Activated naive CD4-positive, alpha-beta T cell treated with anti-CD3 and anti-CD28 coated beads, Interleukin-2, amount 50 U/mL, for 24 hours (primary cell): ENCODE data around the gene PLXNB1.

Source experiments
- H3K27ac Mint-ChIP-seq: one replicate; pipeline ENCODE4 v1.8.0; 2021; ENCODE audit warnings: mild to moderate bottlenecking, mixed read lengths
- H3K27me3 Mint-ChIP-seq: one replicate; pipeline ENCODE4 v1.8.0; 2021; ENCODE audit warnings: mixed read lengths
- H3K36me3 Mint-ChIP-seq: one replicate; pipeline ENCODE4 v1.8.0; 2021; ENCODE audit warnings: mixed read lengths
- H3K4me1 Mint-ChIP-seq: one replicate; pipeline ENCODE4 v1.8.0; 2021; ENCODE audit warnings: mixed read lengths
- H3K4me3 Mint-ChIP-seq: one replicate; pipeline ENCODE4 v1.8.0; 2021; ENCODE audit warnings: mild to moderate bottlenecking, mixed read lengths
- H3K9me3 Mint-ChIP-seq: one replicate; pipeline ENCODE4 v1.8.0; 2021; ENCODE audit warnings: mixed read lengths

PLXNB1 gene

GRCh38 chr3:48417529-48418108 lies 12.3 kb downstream of the PLXNB1 start:
- Mint-ChIP-seq H3K36me3 (no peaks in the 10 kb centered on the region), H3K4me3 (no peak overlapping the region), H3K4me1 (no peaks in the 10 kb centered on the region), H3K9me3 (no peaks in the 10 kb centered on the region), H3K27ac (no peak overlapping the region), H3K27me3 (no peaks in the 10 kb centered on the region)

- Mint-ChIP-seq H3K9me3 (no peaks in the 10 kb centered on the region), H3K27ac (no peak overlapping the region), H3K4me1 (no peaks in the 10 kb centered on the region), H3K36me3 (no peaks in the 10 kb centered on the region), H3K27me3 (no peaks in the 10 kb centered on the region), H3K4me3 (no peak overlapping the region)
Observed at GRCh38 chr3:48416546-48416945, 13.3 kb downstream of the PLXNB1 start.

- no peaks in the 10 kb centered on the region for H3K4me1 Mint-ChIP-seq
Observed at GRCh38 chr3:48416091-48416505, 13.8 kb downstream of the PLXNB1 start.

DNA sequence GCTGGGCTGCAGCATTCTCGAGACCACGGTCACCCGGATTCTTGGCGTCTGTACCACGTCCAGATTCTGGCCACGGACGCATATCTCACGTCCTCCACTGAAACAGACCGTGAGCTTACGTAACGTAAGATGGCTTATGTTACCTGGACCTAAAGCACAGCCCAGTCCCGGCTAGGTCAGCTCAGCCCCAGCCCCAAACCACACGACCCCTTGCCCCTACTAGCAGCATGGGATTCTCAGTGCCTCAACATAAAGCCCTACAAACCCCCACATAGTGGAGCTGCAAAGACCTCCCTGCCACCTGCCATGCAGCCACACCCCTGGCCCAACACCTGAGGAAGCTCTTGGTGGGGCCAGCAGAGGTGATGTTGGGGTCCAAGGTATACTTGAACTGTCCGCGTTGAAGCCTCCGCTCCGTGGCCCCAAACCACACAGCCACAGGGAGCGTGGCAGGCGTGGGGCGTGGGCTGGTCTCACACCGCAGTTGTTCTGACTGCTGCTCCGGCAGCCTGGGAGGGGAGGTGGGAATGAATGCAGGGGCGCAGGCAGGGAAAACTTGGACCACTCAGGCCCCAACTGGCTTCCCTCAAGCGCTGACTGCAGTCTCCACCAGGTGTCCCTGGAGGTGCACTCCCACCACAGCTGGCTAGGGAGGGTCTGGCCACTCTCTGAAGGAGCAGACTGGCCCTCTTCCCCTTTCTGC lies 14.5 kb downstream of the PLXNB1 start:
- H3K9me3 Mint-ChIP-seq = no peaks in the 10 kb centered on the region

More at GRCh38 chr3:48416091-48416505, 13.8 kb downstream of the PLXNB1 start:
- Mint-ChIP-seq H3K27ac (no peak overlapping the region), H3K36me3 (no peaks in the 10 kb centered on the region), H3K27me3 (no peaks in the 10 kb centered on the region), H3K4me3 (no peak overlapping the region), H3K9me3 (no peaks in the 10 kb centered on the region)

DNA sequence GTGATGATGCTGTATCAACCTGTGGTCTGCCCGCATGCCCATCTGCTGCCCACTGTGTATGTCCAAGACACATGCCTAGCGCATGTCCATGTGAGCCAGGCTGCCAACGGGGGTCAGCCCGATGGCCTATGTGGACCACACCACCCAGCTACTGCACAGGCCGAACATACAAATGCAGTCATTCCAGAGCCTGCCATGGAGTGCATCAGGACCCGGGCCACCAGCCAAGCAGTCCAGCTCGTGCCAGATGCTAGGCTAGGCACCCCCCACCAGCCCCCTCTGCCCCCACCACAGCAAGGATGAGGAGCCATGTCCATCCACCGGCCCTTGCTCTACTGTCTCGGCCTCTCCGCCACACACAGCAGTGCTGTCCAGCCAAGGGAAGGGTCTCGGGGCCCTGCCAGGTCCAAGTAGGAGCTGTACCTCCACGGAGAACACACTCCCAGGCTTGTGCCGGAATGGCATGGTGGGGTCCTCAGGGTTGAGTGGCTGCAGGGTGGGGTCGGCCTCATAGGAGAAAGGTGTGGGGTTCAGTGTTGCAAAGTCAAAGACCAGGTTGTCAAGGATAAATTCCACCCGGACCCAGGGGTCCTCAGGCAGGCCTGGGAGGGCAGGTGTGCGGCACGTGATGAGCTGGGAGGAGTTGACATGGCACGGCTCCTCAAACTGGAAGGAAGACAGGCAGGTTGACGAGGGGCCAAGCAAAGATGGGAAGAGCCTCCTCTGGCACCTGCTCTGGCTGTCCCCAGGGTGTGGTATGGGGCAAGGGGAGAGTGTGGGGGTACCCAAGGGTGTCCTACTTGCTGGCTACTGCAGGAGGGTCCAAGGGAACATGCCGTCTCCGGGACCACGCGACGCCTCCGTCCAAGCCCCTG lies 15.3 kb downstream of the PLXNB1 start:
- H3K27ac Mint-ChIP-seq = no peak overlapping the region
- H3K4me3 Mint-ChIP-seq = no peak overlapping the region
- no peaks in the 10 kb centered on the region for H3K36me3 Mint-ChIP-seq
- no peaks in the 10 kb centered on the region for H3K27me3 Mint-ChIP-seq
- no peaks in the 10 kb centered on the region for H3K9me3 Mint-ChIP-seq
- no peaks in the 10 kb centered on the region for H3K4me1 Mint-ChIP-seq

More for the DNA sequence above, 14.5 kb downstream of the PLXNB1 start:
- H3K27ac Mint-ChIP-seq = no peak overlapping the region
- H3K4me3 Mint-ChIP-seq = no peak overlapping the region
- no peaks in the 10 kb centered on the region for H3K27me3 Mint-ChIP-seq
- H3K36me3 Mint-ChIP-seq = no peaks in the 10 kb centered on the region
- no peaks in the 10 kb centered on the region for H3K4me1 Mint-ChIP-seq

GRCh38 chr3:48413611-48414010 lies 16.3 kb downstream of the PLXNB1 start:
- Mint-ChIP-seq H3K4me1 (no peaks in the 10 kb centered on the region), H3K27me3 (no peaks in the 10 kb centered on the region), H3K36me3 (no peaks in the 10 kb centered on the region), H3K9me3 (no peaks in the 10 kb centered on the region), H3K27ac (no peak overlapping the region), H3K4me3 (no peak overlapping the region)

DNA sequence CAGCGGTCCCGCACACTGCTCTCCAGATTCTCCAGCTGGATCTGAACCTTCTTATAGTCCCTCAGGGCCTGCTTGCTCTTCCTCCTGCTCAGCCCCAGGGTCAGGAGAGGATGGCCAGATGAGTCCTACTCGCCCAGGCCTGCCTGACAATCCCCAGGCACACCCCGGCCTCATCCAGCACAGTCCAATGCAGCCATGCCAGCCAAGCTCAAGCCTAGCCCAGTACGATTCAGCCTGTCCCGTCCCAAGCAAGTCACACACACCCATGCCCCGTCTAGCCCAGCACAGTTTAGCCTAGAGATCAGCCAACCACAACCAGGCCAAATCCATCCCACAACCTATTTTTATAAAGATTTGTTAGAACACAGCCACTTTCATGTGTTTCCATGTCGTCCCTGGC lies 16.8 kb downstream of the PLXNB1 start:
- no peaks in the 10 kb centered on the region for H3K9me3 Mint-ChIP-seq
- H3K4me1 Mint-ChIP-seq = no peaks in the 10 kb centered on the region
- H3K4me3 Mint-ChIP-seq = no peak overlapping the region
- no peak overlapping the region for H3K27ac Mint-ChIP-seq
- H3K27me3 Mint-ChIP-seq = no peaks in the 10 kb centered on the region
- no peaks in the 10 kb centered on the region for H3K36me3 Mint-ChIP-seq

- Mint-ChIP-seq H3K4me3 (no peak overlapping the region), H3K9me3 (no peaks in the 10 kb centered on the region), H3K36me3 (no peaks in the 10 kb centered on the region), H3K27me3 (no peaks in the 10 kb centered on the region), H3K27ac (no peak overlapping the region), H3K4me1 (no peaks in the 10 kb centered on the region)
Observed at GRCh38 chr3:48412375-48413001, 17.4 kb downstream of the PLXNB1 start.

GRCh38 chr3:48411606-48412374 lies 18.1 kb downstream of the PLXNB1 start:
- Mint-ChIP-seq H3K36me3 (no peaks in the 10 kb centered on the region), H3K9me3 (no peaks in the 10 kb centered on the region), H3K4me1 (no peaks in the 10 kb centered on the region), H3K27me3 (no peaks in the 10 kb centered on the region), H3K4me3 (no peak overlapping the region), H3K27ac (no peak overlapping the region)

DNA sequence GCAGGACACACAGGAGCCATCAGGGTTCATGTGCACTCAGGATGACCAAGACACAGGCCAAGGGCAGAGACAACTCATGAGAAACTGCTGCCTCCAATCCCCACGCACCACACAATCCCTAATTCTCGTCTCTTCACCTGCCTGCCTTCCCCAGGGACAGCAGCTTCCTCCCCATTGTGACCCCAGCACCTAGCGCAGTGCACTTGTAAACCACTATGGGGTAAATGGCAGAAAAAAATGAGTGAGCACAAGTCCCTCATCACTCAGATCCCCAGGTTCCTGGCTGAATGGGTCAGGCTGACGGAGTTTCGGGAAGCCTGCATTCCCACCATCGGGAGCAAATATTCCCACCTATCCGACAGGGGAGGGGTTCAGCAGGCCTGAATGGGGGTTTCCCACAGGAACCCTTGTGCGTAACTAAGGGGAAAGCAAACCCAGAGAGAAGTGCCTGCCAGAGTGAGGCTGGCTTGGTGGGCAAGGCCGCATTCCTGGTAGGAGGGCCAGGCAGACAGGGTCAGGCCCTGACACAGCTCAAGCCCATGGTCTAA lies 18.8 kb downstream of the PLXNB1 start:
- Mint-ChIP-seq H3K27ac (no peak overlapping the region), H3K36me3 (no peaks in the 10 kb centered on the region), H3K4me1 (no peaks in the 10 kb centered on the region), H3K4me3 (no peak overlapping the region), H3K27me3 (no peaks in the 10 kb centered on the region), H3K9me3 (no peaks in the 10 kb centered on the region)

- Mint-ChIP-seq H3K9me3 (no peaks in the 10 kb centered on the region), H3K4me1 (no peaks in the 10 kb centered on the region), H3K36me3 (no peaks in the 10 kb centered on the region), H3K27ac (no peak overlapping the region), H3K27me3 (no peaks in the 10 kb centered on the region), H3K4me3 (no peak overlapping the region)
Observed at GRCh38 chr3:48410205-48411040, 19.5 kb downstream of the PLXNB1 start.

DNA sequence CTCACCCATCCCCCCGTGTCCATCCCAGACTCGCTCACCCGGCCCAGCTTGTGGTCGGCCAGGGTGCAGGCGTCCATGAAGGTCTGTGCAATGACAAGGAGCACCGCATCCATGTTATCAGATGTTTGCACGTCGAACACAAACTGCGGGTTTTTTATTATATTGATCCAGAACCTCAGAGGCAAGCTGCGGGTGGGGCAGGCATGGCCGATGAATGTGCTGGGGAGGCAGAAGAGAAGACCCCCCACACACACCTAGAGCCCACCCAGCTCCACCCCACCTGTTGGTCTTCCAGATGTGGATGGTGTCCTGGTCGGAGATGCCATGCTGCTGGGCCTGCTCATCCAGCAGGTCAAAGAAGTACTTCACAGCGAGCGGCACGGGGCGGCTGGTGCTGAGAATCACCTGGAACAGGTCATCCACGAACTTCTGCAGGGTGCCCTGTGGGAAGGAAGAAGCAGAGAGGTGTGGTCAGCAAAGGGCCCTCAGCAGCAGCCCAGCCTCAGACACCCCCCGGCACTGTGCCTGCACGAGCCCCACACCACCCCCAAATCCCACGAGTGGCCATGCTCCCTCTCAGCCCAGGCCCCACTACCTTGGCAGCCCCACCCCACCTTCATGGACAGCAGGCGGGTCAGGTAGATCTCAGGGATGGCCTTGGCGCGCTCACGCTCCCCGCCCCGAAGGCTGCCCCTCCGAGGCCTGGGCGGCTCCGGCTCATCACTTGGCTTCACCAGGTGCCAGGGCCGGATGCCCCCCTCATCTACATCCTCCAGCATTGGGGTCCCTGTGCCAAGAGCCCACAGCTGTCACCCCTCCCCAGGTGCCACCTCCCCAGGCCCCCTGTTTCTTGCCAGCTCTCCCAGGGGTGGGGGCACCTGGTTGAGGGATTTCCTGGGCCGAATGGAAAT lies 20.3 kb downstream of the PLXNB1 start:
- Mint-ChIP-seq H3K4me1 (no peaks in the 10 kb centered on the region), H3K9me3 (no peaks in the 10 kb centered on the region), H3K36me3 (no peaks in the 10 kb centered on the region), H3K27ac (peak overlapping the region; percentile 41), H3K27me3 (no peaks in the 10 kb centered on the region), H3K4me3 (no peak overlapping the region)

- H3K27ac Mint-ChIP-seq = no peak overlapping the region
- H3K4me1 Mint-ChIP-seq = no peaks in the 10 kb centered on the region
- H3K36me3 Mint-ChIP-seq = no peaks in the 10 kb centered on the region
- no peaks in the 10 kb centered on the region for H3K9me3 Mint-ChIP-seq
- H3K27me3 Mint-ChIP-seq = no peaks in the 10 kb centered on the region
- no peak overlapping the region for H3K4me3 Mint-ChIP-seq
Observed at GRCh38 chr3:48408823-48409281, 21.0 kb downstream of the PLXNB1 start.
